ENCODE data around the gene PHAF1. TPM values are rescaled to one million over a fixed set of nuclear protein-coding genes. Genes with fewer than 3 reads are reported as not detected.

Gene PHAF1
- total RNA-seq, 1 donor from 2014 or later, result 12.7 TPM

DNA sequence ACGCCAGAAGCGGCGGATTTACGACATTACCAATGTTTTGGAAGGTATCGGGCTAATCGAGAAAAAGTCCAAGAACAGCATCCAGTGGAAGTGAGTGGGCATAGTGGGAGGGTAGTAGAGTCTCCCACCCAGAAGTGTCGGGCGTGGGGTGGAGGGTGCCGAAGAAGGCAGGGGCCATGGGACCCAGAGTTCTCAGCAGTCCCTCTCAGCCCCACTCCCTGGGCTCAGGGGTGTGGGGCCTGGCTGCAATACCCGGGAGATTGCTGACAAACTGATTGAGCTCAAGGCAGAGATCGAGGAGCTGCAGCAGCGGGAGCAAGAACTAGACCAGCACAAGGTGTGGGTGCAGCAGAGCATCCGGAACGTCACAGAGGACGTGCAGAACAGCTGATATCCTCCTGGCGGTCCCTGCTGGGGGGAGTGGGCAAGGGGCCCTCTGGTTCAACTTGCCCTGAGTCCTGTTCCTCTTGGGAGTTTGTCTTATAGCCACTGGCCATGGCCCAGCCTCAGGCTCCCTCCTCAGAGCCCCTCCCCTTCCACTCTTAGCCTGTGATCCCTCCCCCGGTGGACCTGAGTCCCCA lies 83.1 kb downstream of the PHAF1 start:
- peak; percentile 25 to 35 for DNase-seq (ENCODE audit: low read depth in 2 of 2)

DNA sequence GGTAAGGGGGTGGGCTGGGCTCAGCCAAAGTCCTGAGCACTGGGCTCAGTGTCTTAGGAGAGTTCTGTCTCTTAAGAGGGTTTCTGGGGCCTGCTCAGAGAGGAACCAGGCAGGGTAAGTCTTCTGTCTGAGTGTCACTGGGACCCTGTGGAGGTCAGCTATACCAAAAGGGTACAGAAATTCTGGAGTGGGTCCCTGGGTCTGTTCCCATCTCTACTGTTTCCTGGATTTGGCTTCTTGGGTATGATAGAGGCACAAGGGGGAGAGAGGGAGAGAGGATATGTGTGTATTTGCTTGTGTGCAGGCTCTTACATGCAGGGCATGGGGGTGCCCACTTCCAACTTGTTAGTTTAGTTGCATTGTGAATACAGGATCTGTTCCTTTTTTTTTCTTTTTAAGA lies 83.8 kb downstream of the PHAF1 start:
- no peak for DNase-seq (ENCODE audit: low read depth in 2 of 2)

DNA sequence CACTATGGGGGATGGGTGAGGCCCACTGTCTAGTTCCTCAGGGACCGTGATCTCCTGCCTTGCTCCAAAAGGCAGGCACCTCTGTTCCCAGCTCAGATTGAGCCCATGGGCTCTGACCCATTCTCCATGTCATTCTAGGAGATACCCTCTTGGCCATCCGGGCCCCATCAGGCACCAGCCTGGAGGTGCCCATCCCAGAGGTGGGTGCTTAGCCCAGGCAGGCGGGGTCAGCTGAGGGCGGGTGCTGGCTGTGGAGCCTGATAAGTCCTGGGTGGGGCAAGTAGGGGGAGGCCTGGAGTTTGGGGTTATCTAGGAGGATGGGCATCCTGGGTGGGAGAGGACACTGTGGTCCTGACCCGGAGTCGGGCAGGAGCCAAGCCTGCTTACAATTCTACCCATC lies 84.5 kb downstream of the PHAF1 start:
- no peak for DNase-seq (ENCODE audit: low read depth in 2 of 2)

DNA sequence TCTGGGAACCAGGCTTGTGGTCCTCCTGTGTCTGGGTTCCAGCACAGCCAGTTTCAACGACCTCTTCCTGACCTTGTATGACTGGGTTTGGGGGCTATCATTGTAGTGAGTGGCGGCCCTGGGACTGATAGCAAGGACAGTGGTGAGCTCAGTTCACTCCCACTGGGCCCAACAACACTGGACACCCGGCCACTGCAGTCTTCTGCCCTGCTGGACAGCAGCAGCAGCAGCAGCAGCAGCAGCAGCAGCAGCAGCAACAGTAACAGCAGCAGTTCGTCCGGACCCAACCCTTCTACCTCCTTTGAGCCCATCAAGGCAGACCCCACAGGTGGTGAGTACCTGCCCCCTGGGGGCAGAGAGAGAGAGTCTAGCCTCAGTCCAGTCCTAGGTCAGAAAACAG lies 85.9 kb downstream of the PHAF1 start:
- no peak for DNase-seq (ENCODE audit: low read depth in 2 of 2)

DNA sequence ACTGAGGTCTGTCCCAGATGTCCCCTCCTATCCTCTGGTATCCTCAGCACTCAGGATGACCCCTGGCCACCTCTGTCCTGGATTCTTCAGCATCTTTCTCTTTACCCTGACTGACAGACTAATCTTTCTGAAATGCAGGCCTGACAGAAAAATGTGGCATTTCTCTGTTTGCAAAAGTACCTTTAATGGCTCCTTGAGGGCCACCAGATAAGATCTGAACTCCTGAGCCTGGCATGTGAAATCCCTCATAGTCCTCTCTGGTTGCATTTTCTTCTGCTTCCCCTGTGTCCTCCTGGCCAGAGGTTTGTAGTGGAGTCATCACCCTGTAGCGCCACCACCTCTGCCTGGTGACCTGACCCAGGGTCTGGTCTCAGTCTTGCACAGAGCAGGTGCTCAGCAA lies 87.1 kb downstream of the PHAF1 start:
- no peak for DNase-seq (ENCODE audit: low read depth in 2 of 2)

DNA sequence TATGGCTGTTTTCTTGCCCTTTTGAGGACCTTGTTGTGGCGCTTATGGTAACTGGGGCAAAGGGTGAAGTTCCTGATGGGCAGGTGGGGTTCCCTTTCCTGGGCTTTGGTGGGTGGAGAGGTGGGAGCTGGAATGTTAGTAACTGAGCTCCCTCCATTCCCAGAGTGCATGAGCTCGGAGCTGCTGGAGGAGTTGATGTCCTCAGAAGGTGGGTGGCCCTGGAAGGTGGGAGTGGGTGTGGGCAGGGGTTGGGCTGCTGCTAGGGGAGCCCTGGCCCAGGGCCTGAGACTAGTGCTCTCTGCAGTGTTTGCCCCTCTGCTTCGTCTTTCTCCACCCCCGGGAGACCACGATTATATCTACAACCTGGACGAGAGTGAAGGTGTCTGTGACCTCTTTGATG lies 88.0 kb downstream of the PHAF1 start:
- no peak for DNase-seq (ENCODE audit: low read depth in 2 of 2)

Other genes starting within 250 kb of the PHAF1 start
- gene PDP2, start 229.4 kb upstream of the PHAF1 start, total RNA-seq, result 3.9 and 6.7 TPM in 2 replicates
- gene CDH16, start 191.1 kb upstream of the PHAF1 start, total RNA-seq, result not detected in 2 replicates
- gene RRAD, start 184.4 kb upstream of the PHAF1 start, total RNA-seq, result 0.22 and 0.60 TPM in 2 replicates
- 124 and 176 TPM in 2 replicates for gene CIAO2B, start 175.5 kb upstream of the PHAF1 start, total RNA-seq
- gene CES2, start 174.4 kb upstream of the PHAF1 start, total RNA-seq, result 12.7 and 15.9 TPM in 2 replicates
- under 0.01 TPM in 1 of 2 replicates, not detected in the other for gene CES3, start 148.7 kb upstream of the PHAF1 start, total RNA-seq
- 1.1 and 1.2 TPM in 2 replicates for gene CES4A, start 121.4 kb upstream of the PHAF1 start, total RNA-seq
- 35.9 and 40.8 TPM in 2 replicates for gene CBFB, start 80.8 kb upstream of the PHAF1 start, total RNA-seq
- 3.5 and 6.3 TPM in 2 replicates for gene B3GNT9, start 41.1 kb downstream of the PHAF1 start, total RNA-seq
- 10.7 and 16.3 TPM in 2 replicates for gene TRADD, start 50.0 kb downstream of the PHAF1 start, total RNA-seq
- gene FBXL8, start 50.0 kb downstream of the PHAF1 start, total RNA-seq, result 4.1 and 5.6 TPM in 2 replicates
- 1.3 and 2.0 TPM in 2 replicates for gene HSF4, start 54.8 kb downstream of the PHAF1 start, total RNA-seq
- 4.8 and 5.6 TPM in 2 replicates for gene NOL3, start 60.6 kb downstream of the PHAF1 start, total RNA-seq
- gene MATCAP1, start 74.0 kb downstream of the PHAF1 start, total RNA-seq, result 5.7 and 10.1 TPM in 2 replicates
- 33.8 and 48.0 TPM in 2 replicates for gene EXOC3L1, start 80.2 kb downstream of the PHAF1 start, total RNA-seq
- 44.2 and 60.3 TPM in 2 replicates for gene E2F4, start 82.2 kb downstream of the PHAF1 start, total RNA-seq
- gene ELMO3, start 89.2 kb downstream of the PHAF1 start, total RNA-seq, result 0.44 and 0.99 TPM in 2 replicates
- gene TMEM208, start 117.2 kb downstream of the PHAF1 start, total RNA-seq, result 24.4 and 29.2 TPM in 2 replicates
- 12.0 and 23.4 TPM in 2 replicates for gene FHOD1, start 137.5 kb downstream of the PHAF1 start, total RNA-seq
- gene SLC9A5, start 139.0 kb downstream of the PHAF1 start, total RNA-seq, result 0.22 and 0.60 TPM in 2 replicates
- gene PLEKHG4, start 169.6 kb downstream of the PHAF1 start, total RNA-seq, result 5.8 and 10.2 TPM in 2 replicates
- gene KCTD19, start 216.8 kb downstream of the PHAF1 start, total RNA-seq, result not detected in 2 replicates
- gene LRRC36, start 216.9 kb downstream of the PHAF1 start, total RNA-seq, result not detected in 2 replicates